HepG2 (cell line): ENCODE data around the gene RRP36. TPM values are rescaled to one million over a fixed set of nuclear protein-coding genes. Genes with fewer than 3 reads are reported as not detected.
A peak's percentile ranks its signal among the peaks of the same experiment; 100 is the strongest.

ENCODE experiments used
- ATAC-seq: fragments of 200-7000 bp; cut with Tn5 transposase; 3 replicates; pipeline ENCODE4 v1.9.1; 2020; ENCODE audit warnings: mild to moderate bottlenecking, moderate library complexity
- BruUV-seq: library from RNA; stranded (reverse); fragments of 400-500 nt; replicated peaks from 2 replicates; lab custom pipeline; 2021; lab: Mats Ljungman, UMichigan
- CTCF ChIA-PET: fragments of 300-600 bp; formaldehyde crosslinking; extraction: SDS; loops from one replicate; lab custom pipeline; 2021; ENCODE audit warnings: low total read pairs, inconsistent platforms, low intra/inter-chr PET ratio; lab: Yijun Ruan, JAX
- POLR2A ChIA-PET: fragments of 350-600 bp; sonication (Branson Sonifier 250); formaldehyde crosslinking; loops from one replicate; lab custom pipeline; 2020; ENCODE audit warnings: antibody characterized with exemption, inconsistent platforms; lab: Yijun Ruan, JAX
- DNase-seq: peaks from one replicate; pipeline ENCODE4 v3.0.0-alpha.2; 2015; ENCODE audit warnings: low spot score
- FAIRE-seq: peaks from 3 replicates; lab custom pipeline; 2011; peaks lifted over from hg19 to GRCh38; lab: Jason Lieb, UNC
- H2AFZ ChIP-seq: one replicate; pipeline ENCODE4 v1.6.1; 2011; ENCODE audit warnings: low read length, inconsistent platforms
- H3K27ac ChIP-seq: fragments of 300-600 bp; 3 replicates; pipeline ENCODE4 v1.8.0; 2011; ENCODE audit warnings: mixed run types, mild to moderate bottlenecking, mixed read lengths, low read length, inconsistent platforms; ENCODE audit not compliant: insufficient read depth; ENCODE audit errors: extremely low read length
- H3K27me3 ChIP-seq, 2 experiments: fragments of 200-600 bp in 1 of 2; 2 replicates in 1 of 2; 3 replicates in 1 of 2; pipeline versions ENCODE4 v1.6.0 to v1.8.0; 2011; ENCODE audit warnings: low read length in 2 of 2, mild to moderate bottlenecking in 2 of 2, moderate library complexity in 2 of 2, inconsistent platforms in 1 of 2; ENCODE audit not compliant: insufficient read depth in 2 of 2, control insufficient read depth in 1 of 2
- H3K36me3 ChIP-seq, 2 experiments: fragments of 200-600 bp in 1 of 2; replicated peaks in 1 of 2; 2 replicates in 1 of 2; 3 replicates in 1 of 2; pipeline versions ENCODE4 v1.5.1 to v1.8.0; 2011; ENCODE audit warnings: low read length in 2 of 2, inconsistent platforms in 1 of 2; ENCODE audit not compliant: insufficient read depth in 2 of 2, control insufficient read depth in 1 of 2
- H3K4me1 ChIP-seq: 2 replicates; pipeline ENCODE4 v1.5.1; 2012; ENCODE audit warnings: low read length, inconsistent platforms; ENCODE audit not compliant: insufficient read depth
- H3K4me2 ChIP-seq: 2 replicates; pipeline ENCODE4 v1.6.0; 2011; ENCODE audit warnings: low read depth, low read length, inconsistent platforms
- H3K4me3 ChIP-seq, 3 experiments: fragments of 200-600 bp in 1 of 3; sonication (generic), shearing (Covaris generic) in 1 of 3; replicated peaks in 1 of 3; 2 replicates each; pipeline ENCODE4 v1.5.1; 2011 to 2016; ENCODE audit warnings: low read length in 3 of 3, inconsistent platforms in 2 of 3, low read depth in 2 of 3, mild to moderate bottlenecking in 2 of 3, control low read depth in 1 of 3, mixed read lengths in 1 of 3; ENCODE audit not compliant: insufficient read depth in 1 of 3
- H3K79me2 ChIP-seq: one replicate; pipeline ENCODE4 v1.6.1; 2011; ENCODE audit warnings: low read length, inconsistent platforms; ENCODE audit not compliant: insufficient read depth
- H3K9ac ChIP-seq: 2 replicates; pipeline ENCODE4 v1.6.0; 2011; ENCODE audit warnings: mild to moderate bottlenecking, low read depth, low read length, inconsistent platforms; ENCODE audit not compliant: insufficient read depth
- H3K9me3 ChIP-seq: 2 replicates; pipeline ENCODE4 v1.5.1; 2012; ENCODE audit warnings: mild to moderate bottlenecking, low read length
- H4K20me1 ChIP-seq: 2 replicates; pipeline ENCODE4 v1.6.0; 2011; ENCODE audit warnings: inconsistent platforms, mild to moderate bottlenecking, low read length, moderate library complexity; ENCODE audit not compliant: insufficient read depth
- ARHGAP35 ChIP-seq: sonication (generic); formaldehyde crosslinking; IDR thresholded peaks from 2 replicates; pipeline ENCODE4 v1.9.0; 2022; ENCODE audit warnings: mild to moderate bottlenecking, inconsistent platforms, moderate library complexity, missing genetic modification reagents, borderline replicate concordance
- BORCS8-MEF2B ChIP-seq: sonication (generic); formaldehyde crosslinking; IDR thresholded peaks from 2 replicates; pipeline ENCODE4 v1.8.0; 2022; ENCODE audit warnings: mild to moderate bottlenecking, missing genetic modification reagents
- CBX2 ChIP-seq, 2 experiments: fragments of 200-600 bp in 1 of 2; sonication (generic); formaldehyde crosslinking in 1 of 2; IDR thresholded peaks; 2 replicates each; pipeline versions ENCODE4 v1.7.0 to v1.8.1; 2018 to 2022; ENCODE audit warnings: low read depth in 2 of 2, low read length in 1 of 2, mild to moderate bottlenecking in 1 of 2, missing genetic modification reagents in 1 of 2
- DMAP1 ChIP-seq: IDR thresholded peaks from 2 replicates; pipeline ENCODE4 v1.6.1; 2016
- NR2F1 ChIP-seq, 2 experiments: fragments of 450-650 bp in 1 of 2; formaldehyde crosslinking in 1 of 2; IDR thresholded peaks; 2 replicates each; pipeline versions ENCODE4 v1.5.0 to v1.6.1; 2016 to 2020; ENCODE audit warnings: mild to moderate bottlenecking in 1 of 2, missing compliant biosample characterization in 1 of 2, missing genetic modification reagents in 1 of 2, moderate library complexity in 1 of 2
- PPARG ChIP-seq: conservative IDR thresholded peaks from 2 replicates; pipeline ENCODE4 v1.6.1; 2016; ENCODE audit warnings: missing biosample characterization, missing genetic modification reagents
- REPIN1 ChIP-seq: sonication (generic); formaldehyde crosslinking; IDR thresholded peaks from 2 replicates; pipeline ENCODE4 v1.8.0; 2022; ENCODE audit warnings: missing genetic modification reagents, low read depth, mild to moderate bottlenecking, borderline replicate concordance
- SALL1 ChIP-seq: sonication (generic); formaldehyde crosslinking; IDR thresholded peaks from 2 replicates; pipeline ENCODE4 v1.8.0; 2022; ENCODE audit warnings: mild to moderate bottlenecking, missing genetic modification reagents
- SOX13 ChIP-seq, 3 experiments: fragments of 450-650 bp in 1 of 3; sonication (generic) in 1 of 3; formaldehyde crosslinking in 1 of 3; IDR thresholded peaks in 2 of 3; conservative IDR thresholded peaks in 1 of 3; 2 replicates each; pipeline versions ENCODE4 v1.5.0 to v1.6.1; 2016 to 2020; ENCODE audit warnings: antibody characterized with exemption in 1 of 3, mild to moderate bottlenecking in 1 of 3, missing compliant biosample characterization in 1 of 3, missing genetic modification reagents in 1 of 3, moderate library complexity in 1 of 3
- TBX2 ChIP-seq: sonication (generic); formaldehyde crosslinking; IDR thresholded peaks from 2 replicates; pipeline ENCODE4 v1.5.0; 2020; ENCODE audit warnings: missing genetic modification reagents, mild to moderate bottlenecking, borderline replicate concordance
- TRIM24 ChIP-seq: sonication (generic); formaldehyde crosslinking; IDR thresholded peaks from 2 replicates; pipeline ENCODE4 v1.8.0; 2022; ENCODE audit warnings: mild to moderate bottlenecking, missing genetic modification reagents
- YEATS4 ChIP-seq: sonication (generic); formaldehyde crosslinking; IDR thresholded peaks from 2 replicates; pipeline ENCODE4 v1.4.0; 2020; ENCODE audit warnings: missing genetic modification reagents, borderline replicate concordance
- ZNF124 ChIP-seq: sonication (generic); formaldehyde crosslinking; IDR thresholded peaks from 2 replicates; pipeline ENCODE4 v1.4.0; 2020; ENCODE audit warnings: missing genetic modification reagents
- ZNF501 ChIP-seq: sonication (generic); formaldehyde crosslinking; IDR thresholded peaks from 2 replicates; pipeline ENCODE4 v1.5.1; 2020; ENCODE audit warnings: mild to moderate bottlenecking, moderate library complexity, missing genetic modification reagents
- ZNF552 ChIP-seq: sonication (generic); formaldehyde crosslinking; IDR thresholded peaks from 2 replicates; pipeline ENCODE4 v1.9.0; 2022; ENCODE audit warnings: missing genetic modification reagents, mild to moderate bottlenecking, borderline replicate concordance
- ZNF605 ChIP-seq: sonication (generic); formaldehyde crosslinking; IDR thresholded peaks from 2 replicates; pipeline ENCODE4 v1.8.0; 2022; ENCODE audit warnings: mild to moderate bottlenecking, missing genetic modification reagents
- ZNF614 ChIP-seq: IDR thresholded peaks from 2 replicates; pipeline ENCODE4 v1.6.1; 2018; ENCODE audit warnings: missing biosample characterization, missing genetic modification reagents, inconsistent platforms, borderline replicate concordance
- ZNF737 ChIP-seq: sonication (generic); formaldehyde crosslinking; IDR thresholded peaks from 2 replicates; pipeline ENCODE4 v1.5.0; 2020; ENCODE audit warnings: missing genetic modification reagents, mild to moderate bottlenecking, borderline replicate concordance
- ZNF777 ChIP-seq: sonication (generic); formaldehyde crosslinking; IDR thresholded peaks from 2 replicates; pipeline ENCODE4 v1.4.0; 2020; ENCODE audit warnings: missing genetic modification reagents
- ZNF816 ChIP-seq: sonication (generic); formaldehyde crosslinking; IDR thresholded peaks from 2 replicates; pipeline ENCODE4 v1.8.0; 2022; ENCODE audit warnings: missing genetic modification reagents, mild to moderate bottlenecking, borderline replicate concordance
- ZNF879 ChIP-seq: sonication (generic); formaldehyde crosslinking; IDR thresholded peaks from 2 replicates; pipeline ENCODE4 v1.8.1; 2023; ENCODE audit warnings: missing genetic modification reagents
- ZSCAN25 ChIP-seq: sonication (generic); formaldehyde crosslinking; IDR thresholded peaks from 2 replicates; pipeline ENCODE4 v1.8.0; 2022; ENCODE audit warnings: mild to moderate bottlenecking, missing genetic modification reagents
- WGBS: methylation state at CpG from one replicate; pipeline ENCODE4 v1.1.6; 2017; ENCODE audit warnings: low lambda C conversion rate; 5-methylcytosine and 5-hydroxymethylcytosine counted together
- in situ Hi-C: cut with HindIII; loops from 2 replicates; pipeline ENCODE4 v1.10.0; 2017; ENCODE audit warnings: low pct_unique_long_range_greater_than_20kb; ENCODE audit not compliant: extremely low pct_ligation_motif_present
- intact Hi-C: fragments of 100-400 bp; cut with micrococcal nuclease; formaldehyde crosslinking; loops from one replicate; pipeline ENCODE4 v1.10.0; 2022; ENCODE audit not compliant: unreplicated experiment
- polyA plus RNA-seq, 8 experiments: library from polyadenylated mRNA; depleted of rRNA in 3 of 8; stranded (reverse) in 7 of 8; unstranded in 1 of 8; fragments of >200 nt; fragmentation: Illumina TruSeq in 4 of 8; extraction: Trizol in 4 of 8; gene quantifications; 2 replicates each; pipeline versions ENCODE4 v1.2.1 to v1.2.3, GENCODE V29; 2011 to 2016; ENCODE audit warnings: low read depth in 4 of 8, missing spikeins in 1 of 8, mixed read lengths in 1 of 8; ENCODE audit not compliant: insufficient read depth in 1 of 8
- total RNA-seq, 5 experiments: library from RNA; depleted of rRNA; stranded (reverse); fragments of >200 nt; fragmentation: Illumina TruSeq; extraction: Trizol; gene quantifications; 2 replicates each; pipeline ENCODE4 v1.2.3, GENCODE V29; 2016; ENCODE audit warnings: low read depth in 1 of 5
- TF ChIP-seq, protein P1 (sequence below): IDR thresholded peaks from 2 replicates; pipeline ENCODE4 v1.6.1; 2018; ENCODE audit warnings: missing genetic modification reagents, mild to moderate bottlenecking, missing compliant biosample characterization

The RRP36 gene
- total and polyA plus RNA-seq, 2 of the 13 experiments (the other 11 are each of a cell fraction or from before 2014, with no cell fraction given) = 29.5 to 144 TPM

- Histone ChIP-seq H3K4me3 (peak overlapping the region; percentile 79 to 96 (median 95)), H2AFZ (peak overlapping the region; percentile 85), H3K27me3 (no peaks in the 10 kb centered on the region; a peak in 1 of 5 replicates), H3K79me2 (peaks cover 10% of the 10 kb centered on the region), H3K4me2 (peak overlapping the region; percentile 97), H3K4me1 (peaks cover 44% of the 10 kb centered on the region), H3K36me3 (no peaks in the 10 kb centered on the region), H3K27ac (peak overlapping the region; percentile 73), H3K9ac (peak overlapping the region; percentile 87), H3K9me3 (no peaks in the 10 kb centered on the region), H4K20me1 (no peaks in the 10 kb centered on the region)
- ATAC-seq = peak; percentile 9
- no peak for DNase-seq
- in situ Hi-C loops = no loop called here
- no peak for FAIRE-seq
- CTCF ChIA-PET = no interaction called here
- POLR2A ChIA-PET = interaction anchor here (0.6 to 3.8 kb wide), 29 partner anchors 9 to 596 kb away, joined by 3 to 52 read pairs (median 8); partner anchors contain the start of genes BICRAL, CNPY3, CUL7 and GNMT
- intact Hi-C loops = loop anchor here (2.0 kb wide), 1 partner anchor 79 kb away; no protein-coding TSS in a partner anchor
- WGBS = 51% methylated on average over 9 of the region's 9 CpGs
- BruUV-seq = TSS peak; percentile 97
- TF ChIP-seq ZNF879 (CRISPR knock-in tag) = 0 out of 2 replicates have a peak, but pooled peaks have one; percentile 28
- TF ChIP-seq SALL1 = peak; percentile 4; the same call in 1 of the 2 replicates
- 0 out of 2 replicates have a peak, but pooled peaks have one; percentile 8 for TF ChIP-seq ZNF124 (CRISPR knock-in tag)
- TF ChIP-seq TBX2 (CRISPR knock-in tag) = 0 out of 2 replicates have a peak, but pooled peaks have one; percentile 13
- TF ChIP-seq ZSCAN25 (CRISPR knock-in tag) = no peak
- no peak for TF ChIP-seq ARHGAP35
- 0 out of 2 replicates have a peak, but pooled peaks have one; percentile 13 for TF ChIP-seq REPIN1
- 0 out of 2 replicates have a peak, but pooled peaks have one; percentile 51 for TF ChIP-seq ZNF605
- peak; percentile 2; the same call in 1 of the 2 replicates for TF ChIP-seq ZNF501 (CRISPR knock-in tag)
- TF ChIP-seq SOX13 (IDR thresholded peaks at IDR 0.05) = no peak
- no peak for TF ChIP-seq SOX13 (CRISPR knock-in tag; conservative IDR thresholded peaks at IDR 0.05 in 1 of 2, IDR thresholded peaks at IDR 0.05 in 1 of 2)
- no peak for TF ChIP-seq TRIM24 (CRISPR knock-in tag)
- no peak for TF ChIP-seq CBX2 (IDR thresholded peaks at IDR 0.05; ENCODE audit: low read depth, low read length)
- no peak for TF ChIP-seq CBX2 (CRISPR knock-in tag; IDR thresholded peaks at IDR 0.05; ENCODE audit: low read depth)
- 0 out of 2 replicates have a peak, but pooled peaks have one; percentile 3 for TF ChIP-seq ZNF614 (CRISPR knock-in tag)
- 0 out of 4 replicates have a peak, but pooled peaks of 1 of the 2 experiments have one; percentile 1 for TF ChIP-seq NR2F1 (CRISPR knock-in tag; IDR thresholded peaks at IDR 0.05)
- TF ChIP-seq, protein P1, sequence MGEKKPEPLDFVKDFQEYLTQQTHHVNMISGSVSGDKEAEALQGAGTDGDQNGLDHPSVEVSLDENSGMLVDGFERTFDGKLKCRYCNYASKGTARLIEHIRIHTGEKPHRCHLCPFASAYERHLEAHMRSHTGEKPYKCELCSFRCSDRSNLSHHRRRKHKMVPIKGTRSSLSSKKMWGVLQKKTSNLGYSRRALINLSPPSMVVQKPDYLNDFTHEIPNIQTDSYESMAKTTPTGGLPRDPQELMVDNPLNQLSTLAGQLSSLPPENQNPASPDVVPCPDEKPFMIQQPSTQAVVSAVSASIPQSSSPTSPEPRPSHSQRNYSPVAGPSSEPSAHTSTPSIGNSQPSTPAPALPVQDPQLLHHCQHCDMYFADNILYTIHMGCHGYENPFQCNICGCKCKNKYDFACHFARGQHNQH (CRISPR knock-in tag) = 0 out of 2 replicates have a peak, but pooled peaks have one; percentile 13
- TF ChIP-seq ZNF816 (CRISPR knock-in tag) = peak; percentile 3; the same call in 1 of the 2 replicates
- 0 out of 2 replicates have a peak, but pooled peaks have one; percentile 5 for TF ChIP-seq ZNF777 (CRISPR knock-in tag)
- no peak; the same call in 1 of the 2 replicates for TF ChIP-seq BORCS8-MEF2B (CRISPR knock-in tag)
- TF ChIP-seq PPARG (CRISPR knock-in tag) = 0 out of 2 replicates have a peak, but pooled peaks have one; percentile 8
- peak; percentile 36 for TF ChIP-seq DMAP1 (CRISPR knock-in tag)
- no peak for TF ChIP-seq ZNF737 (CRISPR knock-in tag)
- TF ChIP-seq ZNF552 = no peak
- no peak for TF ChIP-seq YEATS4 (CRISPR knock-in tag)
Observed at GRCh38 chr6:42979523-42980177, 41.8 kb upstream of the RRP36 start.
